B cell (primary cell): ENCODE data around the gene SIM1. TPM values are rescaled to one million over a fixed set of nuclear protein-coding genes. Genes with fewer than 3 reads are reported as not detected.

Experiments used
- ATAC-seq: fragments of 200-7000 bp; cut with Tn5 transposase; one replicate; pipeline ENCODE4 v1.10.0; 2021; ENCODE audit warnings: low read depth, mild to moderate bottlenecking, moderate number of reproducible peaks, moderate library complexity
- CTCF ChIA-PET: fragments of 350-600 bp; sonication (Branson Sonifier 250); formaldehyde crosslinking; loops from one replicate; lab custom pipeline; 2021; ENCODE audit warnings: antibody characterized with exemption, inconsistent platforms; lab: Charles Lee
- POLR2A ChIA-PET: fragments of 350-600 bp; sonication (Branson Sonifier 250); formaldehyde crosslinking; loops from one replicate; lab custom pipeline; 2021; ENCODE audit warnings: antibody characterized with exemption; lab: Charles Lee
- DNase-seq: peaks from one replicate; pipeline ENCODE4 v3.0.0; 2013
- H2AFZ ChIP-seq: 2 replicates; pipeline ENCODE4 v1.6.1; 2012; ENCODE audit warnings: mild to moderate bottlenecking, low read depth, low read length; ENCODE audit not compliant: insufficient read depth, poor library complexity, severe bottlenecking
- H3K27ac ChIP-seq, 2 donors: 1 replicate in 1 of 2; 2 replicates in 1 of 2; pipeline ENCODE4 v1.5.1; 2012 to 2013; ENCODE audit warnings: low read length in 2 of 2, mild to moderate bottlenecking in 2 of 2, moderate library complexity in 1 of 2
- H3K27me3 ChIP-seq, 4 experiments: fragments of 200-600 bp in 1 of 4; sonication (generic) in 1 of 4; replicated peaks in 1 of 4; 1 replicate in 2 of 4; 2 replicates in 2 of 4; pipeline versions ENCODE4 v1.6.1 to v1.7.0; 2013 to 2016; ENCODE audit warnings: low read length in 3 of 4, mild to moderate bottlenecking in 2 of 4, mixed read lengths in 1 of 4, moderate library complexity in 1 of 4; ENCODE audit not compliant: insufficient read depth in 4 of 4, control insufficient read depth in 3 of 4; ENCODE audit errors: control extremely low read depth in 1 of 4
- H3K36me3 ChIP-seq, 2 experiments: replicated peaks in 1 of 2; 1 replicate in 1 of 2; 2 replicates in 1 of 2; pipeline versions ENCODE4 v1.6.1 to v1.7.1; 2013; ENCODE audit warnings: low read length in 1 of 2; ENCODE audit not compliant: insufficient read depth in 2 of 2, control insufficient read depth in 1 of 2; ENCODE audit errors: control extremely low read depth in 1 of 2, extremely low read depth in 1 of 2
- H3K4me1 ChIP-seq, 2 donors: fragments of 200-600 bp in 1 of 2; sonication (generic) in 1 of 2; 1 replicate in 1 of 2; 2 replicates in 1 of 2; pipeline versions ENCODE4 v1.5.1 to v1.6.1; 2013 to 2017; ENCODE audit warnings: low read length in 2 of 2; ENCODE audit not compliant: control insufficient read depth in 2 of 2, insufficient read depth in 2 of 2
- H3K4me2 ChIP-seq: replicated peaks from 2 replicates; pipeline ENCODE3; 2012; ENCODE audit warnings: mild to moderate bottlenecking, low read depth, low read length; ENCODE audit not compliant: poor library complexity, severe bottlenecking
- H3K4me3 ChIP-seq, 5 experiments: fragments of 200-600 bp in 1 of 5; sonication (generic) in 1 of 5; 1 replicate in 3 of 5; 2 replicates in 2 of 5; pipeline versions ENCODE4 v1.5.1 to v1.7.0; 2011 to 2016; ENCODE audit warnings: low read length in 4 of 5, mild to moderate bottlenecking in 4 of 5, low read depth in 2 of 5, control low read depth in 1 of 5, moderate library complexity in 1 of 5; ENCODE audit not compliant: insufficient read depth in 1 of 5; ENCODE audit errors: control extremely low read depth in 1 of 5, extremely low read depth in 1 of 5
- H3K79me2 ChIP-seq: fragments of 200-600 bp; sonication (generic); one replicate; pipeline ENCODE4 v1.6.0; 2016; ENCODE audit warnings: low read length; ENCODE audit not compliant: control insufficient read depth, insufficient read depth
- H3K9ac ChIP-seq: fragments of 200-600 bp; sonication (generic); 2 replicates; pipeline ENCODE4 v1.6.1; 2017; ENCODE audit warnings: mild to moderate bottlenecking, low read length, moderate library complexity
- H3K9me3 ChIP-seq, 3 donors: one replicate each; pipeline versions ENCODE4 v1.6.1 to v1.7.1; 2013; ENCODE audit warnings: low read length in 2 of 3; ENCODE audit not compliant: control insufficient read depth in 2 of 3, insufficient read depth in 1 of 3; ENCODE audit errors: control extremely low read depth in 1 of 3
- H4K20me1 ChIP-seq: 2 replicates; pipeline ENCODE4 v1.6.0; 2012; ENCODE audit warnings: mild to moderate bottlenecking, low read length; ENCODE audit not compliant: insufficient read depth, control insufficient read depth, poor library complexity, severe bottlenecking
- H3K27ac Mint-ChIP-seq: one replicate; pipeline ENCODE4 v1.8.0; 2021; ENCODE audit warnings: mixed read lengths
- H3K27me3 Mint-ChIP-seq: one replicate; pipeline ENCODE4 v1.8.0; 2021; ENCODE audit warnings: mixed read lengths
- H3K4me1 Mint-ChIP-seq: one replicate; pipeline ENCODE4 v1.8.0; 2021; ENCODE audit warnings: mixed read lengths
- H3K4me3 Mint-ChIP-seq: one replicate; pipeline ENCODE4 v1.8.0; 2021; ENCODE audit warnings: mixed read lengths
- H3K9me3 Mint-ChIP-seq: one replicate; pipeline ENCODE4 v1.8.0; 2022; ENCODE audit warnings: mixed read lengths; ENCODE audit not compliant: insufficient read depth
- CTCF ChIP-seq: fragments of 200-600 bp; IDR thresholded peaks from one replicate; pipeline ENCODE4 v1.8.0; 2022; ENCODE audit warnings: antibody characterized with exemption, mild to moderate bottlenecking
- EZH2 ChIP-seq: IDR thresholded peaks from 2 replicates; pipeline ENCODE4 v1.6.1; 2012; ENCODE audit warnings: borderline replicate concordance, low read depth, mild to moderate bottlenecking, moderate library complexity, low read length; ENCODE audit not compliant: insufficient read depth, poor library complexity, severe bottlenecking
- WGBS: methylation state at CpG from one replicate; pipeline ENCODE4 v1.1.5; 2013; ENCODE audit warnings: missing lambda C conversion rate; ENCODE audit not compliant: insufficient coverage; 5-methylcytosine and 5-hydroxymethylcytosine counted together
- intact Hi-C: fragments of 100-400 bp; cut with micrococcal nuclease; formaldehyde crosslinking; loops from one replicate; pipeline ENCODE4 v1.10.0; 2022
- polyA plus RNA-seq: library from polyadenylated mRNA; depleted of rRNA; stranded (reverse); fragments of >200 nt; gene quantifications from 2 replicates; pipeline ENCODE4 v1.2.3, GENCODE V29; 2012
- total RNA-seq, 2 donors: library from RNA; stranded (reverse); fragments of 120-200 nt in 1 of 2; gene quantifications; 1 replicate in 1 of 2; 2 replicates in 1 of 2; pipeline versions ENCODE4 v1.2.3 to v1.2.4, GENCODE V29; 2013 to 2022

Gene SIM1
- total and polyA plus RNA-seq, 2 donors (not counting 1 experiment from before 2014, with no cell fraction given) = not detected

- no peaks in the 10 kb centered on the region for H4K20me1 ChIP-seq
- no peak for DNase-seq
- Mint-ChIP-seq H3K27me3 (peaks cover 3% of the 10 kb centered on the region), H3K27ac (no peak overlapping the region), H3K9me3 (no peaks in the 10 kb centered on the region), H3K4me3 (no peak overlapping the region), H3K4me1 (no peaks in the 10 kb centered on the region)
- no peaks in the 10 kb centered on the region for H3K79me2 ChIP-seq
- intact Hi-C loops = no loop called here
- no peak for ATAC-seq
- H3K9ac ChIP-seq = no peak overlapping the region
- no peak overlapping the region for H3K4me2 ChIP-seq
- no peaks in the 10 kb centered on the region for H3K36me3 ChIP-seq
- H3K27ac ChIP-seq = no peak overlapping the region
- no peak overlapping the region for H3K4me3 ChIP-seq
- TF ChIP-seq CTCF (no peak), EZH2 (no peak)
- WGBS = 54% methylated on average over 1 of the region's 4 CpGs
- no peak overlapping the region for H2AFZ ChIP-seq
- no peaks in the 10 kb centered on the region for H3K4me1 ChIP-seq
- H3K27me3 ChIP-seq = no peaks in the 10 kb centered on the region
- ChIA-PET CTCF (no interaction called here), POLR2A (no interaction called here)
- no peaks in the 10 kb centered on the region for H3K9me3 ChIP-seq
Observed at GRCh38 chr6:100343316-100344077, 121.2 kb downstream of the SIM1 start.

- ATAC-seq (no peak), DNase-seq (no peak)
- Histone ChIP-seq H3K27me3 (no peaks in the 10 kb centered on the region), H4K20me1 (no peaks in the 10 kb centered on the region), H3K9ac (no peak overlapping the region), H3K27ac (no peak overlapping the region), H3K36me3 (no peaks in the 10 kb centered on the region), H3K79me2 (no peaks in the 10 kb centered on the region), H3K9me3 (no peaks in the 10 kb centered on the region), H3K4me1 (no peaks in the 10 kb centered on the region), H2AFZ (no peak overlapping the region), H3K4me2 (no peak overlapping the region), H3K4me3 (no peak overlapping the region)
- Mint-ChIP-seq H3K27ac (no peak overlapping the region), H3K4me1 (no peaks in the 10 kb centered on the region), H3K27me3 (peaks cover 3% of the 10 kb centered on the region), H3K9me3 (no peaks in the 10 kb centered on the region), H3K4me3 (no peak overlapping the region)
- ChIA-PET CTCF (no interaction called here), POLR2A (no interaction called here)
- no peak for TF ChIP-seq CTCF
- TF ChIP-seq EZH2 = no peak
- intact Hi-C loops = no loop called here
- no CpG with 5 or more reads among the region's 3 CpGs for WGBS
Observed at GRCh38 chr6:100342830-100343229, 121.9 kb downstream of the SIM1 start.
